GM21423 (cell line): ENCODE data around the gene CEP63.

Experiments used
- ATAC-seq: cut with Tn5 transposase; IDR thresholded peaks from one replicate; pipeline ENCODE4 v1.9.1; 2021; ENCODE audit warnings: mild to moderate bottlenecking, moderate library complexity; ENCODE audit not compliant: unreplicated experiment

CEP63 gene

DNA sequence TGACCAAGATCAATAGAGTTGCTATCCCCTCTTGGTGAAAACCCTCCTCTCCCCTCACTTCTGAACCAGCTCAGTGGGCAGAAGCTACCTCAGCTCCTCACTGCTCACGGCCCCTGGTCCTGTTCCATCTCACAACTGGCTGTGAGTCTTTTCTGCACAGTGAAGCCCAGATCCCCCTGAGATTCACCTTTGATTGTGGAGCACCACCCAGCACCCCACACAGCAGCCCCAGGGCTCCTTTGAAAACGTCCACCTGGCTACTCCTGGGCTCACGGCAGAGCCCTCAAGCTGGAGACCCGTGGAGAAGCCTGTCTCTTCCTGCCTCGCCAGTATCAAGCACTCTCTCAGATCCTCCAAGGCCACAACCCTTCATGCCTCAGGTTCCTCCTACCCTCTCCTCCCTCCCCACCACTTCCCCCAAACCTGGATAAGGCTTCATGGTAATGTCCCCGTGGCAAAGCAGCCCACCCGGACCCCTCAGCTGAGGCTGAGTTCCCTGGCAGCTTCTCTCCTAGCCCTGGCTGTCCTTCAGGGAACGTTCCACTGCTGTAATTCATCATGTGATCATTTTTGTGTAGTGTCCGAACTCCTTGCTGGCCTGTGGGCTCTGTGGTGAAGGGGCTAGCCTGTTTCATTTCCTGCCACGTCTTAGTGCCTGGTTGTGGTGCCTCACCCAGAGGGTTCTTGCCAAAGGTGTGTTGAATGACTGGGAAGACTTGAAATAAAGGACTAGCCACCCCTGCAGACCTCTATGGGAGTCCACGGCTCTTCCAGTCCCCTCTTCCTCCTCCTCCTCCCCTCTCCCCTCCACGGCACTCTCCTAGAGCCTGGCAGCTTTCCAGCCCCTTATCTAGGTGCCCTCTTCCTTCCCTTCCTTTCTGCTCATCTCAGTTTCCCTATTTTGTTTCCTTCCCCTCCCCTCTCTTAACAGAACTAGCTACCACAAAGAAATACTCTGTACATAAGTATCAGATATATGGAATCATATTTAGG is 120.5 kb downstream of the CEP63 start:
- ATAC-seq: no peak

DNA sequence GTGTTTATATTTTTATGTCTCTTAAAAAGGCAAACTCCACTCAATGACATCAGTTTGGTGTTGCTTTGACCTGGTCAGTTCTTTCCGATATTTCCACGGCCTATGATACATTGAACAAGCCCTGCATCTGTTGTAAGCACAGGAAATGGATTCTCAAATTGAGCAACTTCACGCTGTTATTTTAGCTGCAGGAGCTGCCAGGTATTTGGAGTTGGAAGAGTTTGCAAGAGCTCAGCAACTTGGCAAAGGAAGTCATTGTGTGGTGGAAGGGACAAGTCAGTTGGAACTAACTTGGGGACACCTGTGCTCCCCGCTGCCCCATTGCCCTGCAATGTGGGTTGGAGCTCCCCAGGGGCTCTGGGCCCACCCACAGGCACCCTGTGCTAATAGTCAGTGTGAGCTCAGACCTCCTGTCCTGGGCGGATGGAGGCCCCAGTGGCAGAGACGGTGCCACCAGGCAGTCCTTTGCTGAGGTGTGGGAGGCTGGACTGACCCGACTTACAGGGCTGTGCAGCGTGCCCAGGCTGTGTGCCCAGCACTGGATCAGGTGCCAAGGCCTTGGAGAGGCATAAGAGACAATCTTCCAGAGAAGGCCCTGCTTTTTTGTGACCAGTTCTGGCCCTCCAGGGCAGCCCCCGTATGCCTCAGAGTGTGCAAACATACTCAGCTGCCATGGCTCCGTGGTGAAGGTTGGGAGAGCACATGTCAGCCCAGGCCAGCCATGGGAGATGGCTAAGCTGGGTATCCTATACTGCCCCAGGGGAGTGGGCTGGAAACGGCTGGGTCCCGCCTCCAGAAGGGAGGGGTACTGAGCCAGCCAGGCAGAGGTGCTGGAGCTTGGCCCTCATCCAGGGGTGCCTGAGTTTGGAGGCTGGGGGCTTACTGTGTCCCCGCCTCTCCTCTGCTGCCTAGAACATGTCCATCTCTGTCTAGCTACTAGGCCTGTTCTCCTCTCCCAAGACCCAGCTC is 121.5 kb downstream of the CEP63 start:
- ATAC-seq: no peak

DNA sequence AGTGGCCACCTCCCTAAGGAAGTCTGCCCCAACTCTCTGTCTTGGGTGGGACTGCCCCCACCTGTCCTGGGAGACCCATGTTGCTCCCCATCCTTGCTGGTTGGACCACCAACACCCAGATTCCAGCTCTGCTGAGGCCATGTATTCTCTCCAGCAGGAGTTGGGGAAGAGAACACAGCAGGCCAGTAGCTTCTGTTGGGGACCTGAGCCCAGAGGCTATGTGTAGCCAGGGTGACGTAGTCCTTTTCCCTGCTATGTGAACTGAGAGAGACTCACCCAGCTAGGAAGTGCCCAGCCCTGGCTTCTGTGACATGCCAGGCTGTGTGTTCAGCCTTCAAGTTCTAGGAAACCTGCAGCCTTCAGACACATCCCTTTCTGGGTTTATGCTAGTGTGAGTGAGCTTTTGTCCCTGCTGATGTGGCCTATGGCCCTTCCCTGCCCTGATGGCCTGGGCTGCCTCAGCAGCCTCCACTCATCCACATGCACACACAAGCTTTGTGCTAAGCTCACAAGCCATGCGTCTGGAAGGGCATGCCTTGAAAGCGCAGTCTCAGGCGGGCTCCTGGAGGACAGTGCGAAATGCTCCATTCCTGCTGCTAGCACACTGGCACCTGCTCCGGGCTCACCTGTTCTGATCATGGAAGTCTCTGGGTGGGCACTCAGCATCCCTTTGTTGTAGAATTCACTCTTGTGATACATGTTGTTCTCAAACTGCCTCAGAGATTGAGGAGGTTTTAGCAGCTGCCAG is 122.3 kb downstream of the CEP63 start:
- ATAC-seq: no peak

DNA sequence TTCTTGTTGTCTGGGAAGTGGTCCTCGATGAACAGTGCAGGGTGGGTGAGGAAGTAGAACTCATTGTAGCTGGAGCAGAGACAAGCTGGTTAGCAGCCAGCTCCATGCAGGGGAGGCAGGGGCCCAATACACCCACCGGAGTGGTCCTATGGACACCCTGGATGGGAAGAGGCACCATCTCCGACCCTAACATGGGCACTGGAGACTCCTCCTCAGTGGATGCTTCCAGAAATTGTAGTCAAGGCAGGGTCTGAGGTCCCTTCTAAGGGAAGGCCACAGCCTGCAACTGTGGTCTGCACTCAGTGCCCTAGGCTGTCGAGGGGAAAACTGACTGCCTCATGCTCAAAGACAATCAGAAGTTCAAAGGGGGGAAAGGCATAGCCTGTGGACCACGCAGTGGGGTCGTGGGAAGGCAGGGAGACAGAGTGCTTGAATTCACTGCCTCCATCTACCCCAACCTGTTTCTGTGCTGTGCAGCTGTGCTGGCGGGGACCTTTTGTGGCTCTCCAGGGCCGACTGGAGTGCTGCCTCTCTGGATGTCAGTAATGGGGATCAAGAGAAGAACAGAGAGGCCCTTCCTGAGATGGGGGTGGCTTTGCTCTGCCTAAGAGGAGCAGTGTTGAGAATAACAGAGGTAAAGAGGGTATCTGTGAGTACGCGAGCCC is 123.0 kb downstream of the CEP63 start:
- ATAC-seq: no peak

DNA sequence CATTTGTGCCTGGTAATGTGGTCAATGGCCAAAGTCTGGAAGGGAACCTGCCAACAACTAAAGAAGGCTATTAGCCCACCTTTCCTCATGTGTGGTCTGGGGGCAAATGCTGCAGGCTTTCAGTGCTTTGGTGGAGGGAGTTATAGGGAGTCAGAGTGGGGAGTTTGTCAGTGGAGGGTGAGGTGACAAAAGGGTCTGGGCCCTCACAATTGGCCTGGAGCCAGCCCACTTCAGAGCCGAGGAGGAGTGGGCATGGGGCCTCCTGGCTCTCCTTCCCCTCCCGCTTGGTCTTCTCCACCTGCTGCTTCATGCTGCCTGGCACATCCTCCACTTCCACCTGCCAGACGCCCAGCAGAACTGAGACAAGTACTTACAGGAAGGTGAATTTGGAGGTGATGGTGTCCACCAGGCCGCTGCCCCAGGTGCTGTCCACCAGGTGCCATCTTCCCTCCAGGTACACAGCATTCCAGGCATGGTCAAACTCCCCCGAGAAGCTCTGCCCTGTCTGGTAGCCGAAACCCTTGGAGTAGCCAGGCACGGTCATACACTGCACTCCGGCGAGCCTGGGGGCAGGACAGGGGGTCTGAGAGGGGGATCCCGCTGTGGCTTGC is 124.1 kb downstream of the CEP63 start:
- no peak for ATAC-seq

DNA sequence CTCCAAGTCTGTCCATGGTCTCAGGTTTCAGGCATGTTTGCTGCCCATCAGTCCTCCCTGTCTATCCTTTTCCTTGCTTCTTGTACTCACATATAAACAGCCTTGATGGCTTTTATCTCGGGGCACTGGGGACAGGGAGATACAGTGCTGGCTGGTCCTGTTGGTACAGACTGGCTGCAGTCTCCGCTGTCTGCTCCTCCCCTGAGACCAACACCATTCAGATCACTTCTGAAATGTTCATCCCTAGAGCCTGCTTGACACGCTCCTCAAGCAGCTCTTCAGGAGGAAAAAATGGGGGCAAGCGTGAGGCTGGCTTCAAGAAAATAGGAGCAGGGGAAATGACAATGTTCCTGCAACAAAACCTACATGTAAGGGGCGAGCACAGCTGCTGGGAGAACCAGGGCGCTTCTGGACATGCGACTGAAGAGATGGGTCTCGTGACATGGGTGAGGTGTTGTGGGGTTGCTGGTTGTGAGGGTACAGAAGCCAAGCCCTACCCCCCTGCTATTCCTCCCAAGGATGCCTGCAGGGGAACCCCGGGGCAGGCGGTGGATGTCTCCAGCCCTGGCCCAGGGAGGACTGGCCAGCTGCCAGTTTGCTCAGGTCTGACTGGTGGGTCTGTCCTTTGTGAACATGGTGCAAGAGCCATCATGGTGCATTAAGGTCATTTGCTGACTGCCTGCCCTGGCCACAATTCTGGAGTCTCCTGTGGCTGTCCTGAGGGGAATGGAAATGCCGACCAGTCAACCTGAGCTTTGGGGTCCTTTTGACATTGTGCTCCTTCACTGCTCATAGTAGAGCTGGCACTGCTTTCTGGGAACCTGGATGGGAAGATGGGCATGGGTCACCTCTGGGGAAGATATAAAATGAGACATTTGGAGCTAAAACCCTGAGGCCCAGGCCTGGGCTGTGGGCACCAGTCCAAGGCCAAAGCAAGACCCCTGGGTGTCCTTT is 124.9 kb downstream of the CEP63 start:
- no peak for ATAC-seq

DNA sequence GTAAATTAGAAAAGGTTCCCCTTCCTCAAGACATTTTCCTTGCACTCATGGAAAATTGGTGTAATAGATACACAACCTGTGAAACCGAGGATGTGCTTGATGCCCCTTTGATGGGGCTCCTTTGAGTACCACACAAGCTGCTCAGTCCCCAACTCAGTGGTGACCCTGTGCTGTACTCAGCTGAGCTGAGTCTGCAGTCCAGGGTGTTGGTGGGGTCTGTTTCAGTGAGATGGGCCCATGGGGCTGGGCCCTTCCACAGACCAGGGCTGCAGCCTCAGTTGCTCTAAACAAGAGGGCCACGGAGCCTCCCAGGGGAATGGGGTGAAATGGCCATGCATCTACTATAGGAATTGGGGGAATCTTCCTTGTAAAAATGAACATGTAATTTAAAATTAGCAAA is 125.7 kb downstream of the CEP63 start:
- ATAC-seq: no peak

DNA sequence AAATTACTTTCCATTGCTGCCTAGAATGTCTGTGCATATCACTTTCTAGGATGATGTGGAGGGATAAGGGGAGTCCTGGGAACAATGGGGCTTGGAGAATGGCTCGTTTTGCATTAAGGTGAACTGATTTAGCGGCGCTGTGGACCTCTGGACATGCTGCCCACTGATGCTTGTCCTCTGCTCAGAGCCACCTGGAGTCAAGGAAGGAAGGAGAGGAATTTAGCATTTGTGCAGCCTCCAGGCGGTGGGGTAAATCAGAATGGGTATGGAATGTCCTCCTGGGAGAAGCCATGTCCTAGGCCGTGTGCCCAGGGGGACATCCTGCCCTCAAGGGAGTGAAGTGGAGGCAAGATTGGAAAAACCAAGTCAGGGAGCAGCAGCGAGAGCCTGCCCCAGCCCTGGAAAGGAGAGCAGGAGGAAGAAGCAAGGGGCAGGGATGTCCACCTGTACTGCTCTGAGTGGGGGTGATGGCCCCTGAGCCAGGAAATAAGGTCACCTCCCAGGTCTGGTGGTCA is 127.2 kb downstream of the CEP63 start:
- no peak for ATAC-seq

DNA sequence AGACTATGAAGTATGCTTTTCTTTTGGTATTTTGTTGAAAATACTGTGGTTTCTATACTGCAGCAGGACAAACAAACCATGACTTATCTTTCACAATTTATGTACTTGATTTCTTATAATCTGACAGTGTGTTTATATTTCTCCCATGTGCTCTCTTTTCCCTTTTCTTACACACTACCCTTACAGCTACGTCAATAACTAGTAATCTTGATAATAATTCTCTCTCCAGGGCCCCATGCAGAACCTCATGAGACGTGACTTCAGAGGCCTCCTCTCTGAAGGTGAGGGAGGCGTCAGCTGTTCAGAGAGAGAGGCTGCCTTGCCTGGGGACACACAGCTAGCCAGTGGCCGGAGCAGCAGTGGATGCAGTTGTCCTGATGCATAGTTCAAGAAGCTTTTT is 129.1 kb downstream of the CEP63 start:
- ATAC-seq: no peak

DNA sequence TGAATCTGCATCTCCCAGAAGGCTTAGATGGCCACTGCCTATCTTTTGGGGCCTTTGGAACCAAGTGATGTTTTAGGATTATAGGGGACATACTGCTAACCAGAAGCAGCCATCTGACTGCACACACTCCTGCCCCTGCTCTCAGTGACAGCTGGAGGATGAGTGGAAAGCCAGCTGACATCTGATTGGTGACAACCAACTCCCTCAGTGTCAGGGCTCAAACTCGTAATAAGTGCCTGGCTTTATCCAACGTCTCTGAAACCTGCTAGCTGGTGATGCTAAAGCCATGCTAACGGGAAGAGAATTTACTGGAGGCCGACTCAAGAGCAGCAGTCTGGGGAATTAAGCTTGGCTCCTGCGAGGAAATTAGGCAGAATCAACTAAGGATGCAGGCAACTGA is 129.9 kb downstream of the CEP63 start:
- ATAC-seq: no peak

DNA sequence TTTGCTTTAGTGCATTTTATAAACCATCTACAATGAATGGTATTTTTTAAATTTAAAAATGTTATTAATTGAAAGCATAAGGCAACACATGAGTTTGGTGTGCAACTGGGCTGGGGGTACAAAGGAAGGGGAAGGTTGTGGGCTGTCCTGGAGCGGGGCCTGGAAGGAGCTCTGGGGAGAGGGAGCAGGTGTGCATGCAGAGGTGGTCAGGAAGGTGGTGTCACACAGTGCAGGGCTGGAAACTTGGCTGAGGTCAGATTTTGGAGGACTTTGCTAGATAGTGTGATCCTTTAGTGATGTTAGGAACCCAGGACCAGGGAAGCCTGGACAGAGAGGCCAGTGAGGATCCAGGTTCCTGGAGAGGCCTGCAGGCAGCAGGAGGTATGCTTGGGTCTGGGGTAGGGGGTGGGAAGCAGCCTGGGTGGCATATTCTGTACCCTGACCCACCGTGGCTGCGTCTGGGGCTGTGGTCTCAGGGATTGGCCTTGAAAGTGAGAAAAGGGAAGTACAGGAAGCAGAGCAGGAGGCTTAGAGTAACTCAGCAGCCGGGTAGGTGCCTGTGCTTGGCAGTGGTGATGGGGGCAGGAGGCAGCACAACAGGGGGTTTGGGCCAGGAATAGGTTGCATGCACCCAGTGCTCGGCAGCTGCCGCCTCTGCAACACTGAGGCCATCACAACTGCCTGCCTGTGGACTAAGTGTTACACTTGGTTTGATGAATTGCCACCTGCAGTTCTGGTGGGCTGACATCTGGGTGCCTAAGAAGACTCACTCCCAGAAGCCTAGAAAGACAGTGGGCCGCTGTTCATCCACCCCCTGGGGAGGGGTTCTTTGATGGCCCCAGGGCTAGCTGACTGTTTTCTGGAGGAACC is 132.0 kb downstream of the CEP63 start:
- no peak for ATAC-seq

DNA sequence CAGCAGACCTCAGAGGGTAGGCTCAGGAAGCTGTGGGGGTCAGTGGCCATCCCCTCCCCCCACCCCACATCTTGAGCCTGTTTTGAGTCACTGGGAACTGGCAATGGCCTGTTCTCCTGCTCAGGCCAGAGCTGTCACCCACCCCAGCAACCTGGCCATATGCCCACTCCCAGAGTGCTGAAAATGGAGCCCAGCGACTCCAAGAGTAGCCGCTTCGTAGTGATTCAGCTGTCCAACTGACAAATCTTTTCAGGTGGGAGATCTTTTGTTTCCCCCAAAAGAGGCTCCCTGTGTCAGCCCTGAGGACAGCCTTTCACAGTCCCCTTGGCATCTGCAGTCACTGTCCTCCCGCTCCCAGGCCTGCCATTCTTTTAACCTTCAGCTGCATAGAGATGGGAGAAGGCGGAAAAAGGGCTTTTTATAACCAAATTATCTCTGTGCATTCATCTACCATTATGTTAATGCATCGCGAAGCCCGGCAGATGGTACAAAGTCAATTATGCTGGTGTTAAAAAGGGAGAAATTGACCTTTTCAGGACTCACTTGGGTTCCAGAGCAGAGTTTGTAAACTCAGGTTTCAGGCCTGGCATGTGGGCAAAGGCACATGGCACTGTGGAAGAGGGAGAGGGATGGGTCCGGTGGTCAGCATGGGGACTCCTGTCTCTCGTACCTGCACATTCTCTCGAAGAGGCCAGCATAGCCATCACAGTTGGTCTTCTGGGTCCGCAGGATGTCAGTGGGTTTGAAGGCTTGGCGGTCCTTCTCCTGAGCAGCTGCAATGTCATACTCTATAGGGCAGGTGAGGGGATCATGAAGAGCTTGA is 132.8 kb downstream of the CEP63 start:
- no peak for ATAC-seq

DNA sequence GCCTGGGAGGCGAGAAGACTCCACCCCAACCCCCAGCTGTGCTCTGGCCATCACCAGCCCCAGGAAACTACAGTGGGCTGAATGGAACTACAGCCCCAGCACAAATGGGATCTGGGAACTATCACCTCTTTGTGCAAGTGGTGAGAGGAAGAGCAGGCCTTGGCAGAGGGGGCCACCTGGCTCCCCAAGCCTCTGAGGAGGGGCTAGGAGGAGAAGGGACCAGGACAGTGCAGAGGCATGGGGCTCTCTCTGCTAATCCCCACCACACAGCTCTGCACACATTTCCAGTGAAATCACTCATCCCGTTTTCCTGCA is 133.4 kb downstream of the CEP63 start:
- ATAC-seq: no peak

DNA sequence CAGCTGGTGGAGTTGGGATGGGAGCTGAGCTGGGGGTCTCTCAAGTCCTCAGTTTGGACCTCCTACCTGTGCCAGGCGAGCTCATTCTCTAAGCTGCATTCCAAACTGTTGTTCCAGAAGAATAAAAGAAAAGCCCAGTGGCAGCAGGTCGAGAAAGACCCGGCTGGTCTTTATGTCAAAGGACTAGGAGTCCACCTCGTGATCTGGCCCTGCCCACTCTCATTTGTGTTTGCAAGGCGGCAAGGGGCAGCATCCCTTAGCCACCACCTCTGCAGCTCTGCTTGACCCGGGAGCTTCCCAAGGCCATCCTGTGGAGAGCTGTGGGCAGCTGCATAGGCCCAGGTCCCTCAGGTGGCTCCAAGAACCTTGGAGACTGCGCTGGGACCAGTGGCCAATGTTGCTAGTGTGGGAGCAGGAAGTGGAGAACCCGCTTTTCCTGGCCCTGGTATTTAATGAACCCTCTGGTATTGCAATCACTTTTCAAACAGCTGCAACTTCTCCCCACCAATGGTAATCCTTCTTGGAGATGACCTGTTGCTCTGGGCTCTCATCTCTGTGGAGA is 134.1 kb downstream of the CEP63 start:
- no peak for ATAC-seq

DNA sequence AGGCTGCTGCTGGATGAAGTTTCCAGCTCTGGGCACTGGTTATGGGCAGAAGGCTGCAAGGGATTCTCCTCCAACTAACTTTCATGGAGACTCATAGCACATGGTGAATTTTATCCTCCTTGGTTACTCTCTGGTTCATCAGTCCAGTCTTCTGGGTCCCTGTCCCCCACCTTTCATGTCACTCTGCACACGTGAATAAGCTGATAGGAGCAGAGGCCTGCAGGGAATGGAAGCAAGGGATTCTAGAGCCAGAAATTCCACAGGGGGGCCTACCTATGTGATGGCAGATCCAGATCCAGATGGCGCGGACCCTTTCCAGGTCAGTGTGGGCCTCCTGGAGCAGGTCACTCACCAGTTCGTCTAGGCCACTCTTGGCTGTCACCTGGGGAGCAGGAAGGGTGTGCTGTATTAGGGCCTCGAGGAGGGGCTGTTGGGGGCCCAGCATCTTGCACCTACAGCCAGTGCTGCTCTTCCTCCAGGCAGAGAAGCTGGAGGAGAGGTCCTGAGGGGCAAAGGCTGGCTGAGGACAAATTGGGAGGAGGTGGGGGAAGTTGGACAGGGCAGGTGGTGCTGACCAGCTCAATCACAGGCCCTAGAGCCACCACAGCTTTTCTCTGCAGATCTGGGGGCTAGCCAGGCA is 134.7 kb downstream of the CEP63 start:
- ATAC-seq: no peak

DNA sequence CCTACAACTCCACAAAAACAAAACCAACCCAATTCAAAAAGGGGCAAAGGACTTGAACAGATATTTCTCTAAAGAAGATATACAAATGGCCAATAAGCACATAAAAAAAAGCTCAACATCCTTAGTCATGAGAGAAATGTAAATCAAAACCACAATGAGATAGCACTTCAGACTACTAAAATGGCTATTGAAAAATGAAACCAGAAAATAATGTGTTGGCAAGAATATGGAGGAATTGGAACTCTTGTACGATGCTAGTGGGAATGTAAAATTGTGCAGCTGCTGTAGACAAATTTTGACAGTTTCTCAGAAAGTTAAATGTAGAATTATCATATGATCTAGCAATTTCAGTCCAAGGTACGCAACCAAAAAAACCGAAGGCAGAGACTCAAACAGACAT is 136.0 kb downstream of the CEP63 start:
- no peak for ATAC-seq
